Measurements from ENCODE around the gene ING3. TPM values are rescaled to one million over a fixed set of nuclear protein-coding genes. Genes with fewer than 3 reads are reported as not detected.

ING3 gene
- total and polyA plus RNA-seq, 2 of the 8 experiments (the other 6 are each of a cell fraction or from before 2014, with no cell fraction given): 6.0 to 17.7 TPM

DNA sequence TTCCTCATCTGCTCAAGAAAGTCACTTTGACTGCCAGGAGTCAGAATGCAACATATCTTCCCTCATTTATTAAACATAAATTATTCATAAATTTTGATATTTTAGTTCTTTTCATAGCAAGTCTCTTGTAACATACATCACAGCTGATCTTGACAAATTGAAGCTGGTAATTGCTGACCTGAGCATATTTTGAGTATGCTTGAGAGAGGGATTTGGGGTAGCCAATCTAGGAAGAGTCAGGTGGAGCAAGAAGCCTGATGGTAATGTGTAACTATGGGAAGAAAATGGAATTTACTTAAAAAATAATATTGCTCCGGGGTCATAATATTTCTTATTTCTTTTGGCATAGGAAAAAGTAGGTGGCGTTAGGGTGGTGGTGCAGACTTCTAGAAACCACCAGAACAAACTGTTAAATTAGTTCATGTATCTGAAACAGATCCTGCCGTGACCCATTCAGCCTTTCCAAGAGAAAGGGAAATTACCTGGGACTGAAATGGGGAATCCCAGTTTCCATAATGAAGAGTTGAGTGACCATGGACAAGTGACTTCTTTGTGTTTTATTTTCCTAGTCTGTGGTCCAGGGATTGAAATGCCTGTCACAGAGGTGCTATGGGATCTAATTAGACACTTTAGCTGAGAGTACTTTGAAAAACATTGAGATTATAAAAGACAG is 50.8 kb downstream of the ING3 start:
- H3K27me3 ChIP-seq (replicated peaks in 1 of 4; ENCODE audit: control insufficient read depth in 3 of 4, extremely low read depth in 1 of 4, insufficient read depth in 3 of 4, low read length in 3 of 4): no peaks in the 10 kb centered on the region
- no peak overlapping the region for H2BK12ac ChIP-seq (ENCODE audit: low read depth, low read length)
- H2BK20ac ChIP-seq (ENCODE audit: low read length): no peak overlapping the region
- H4K5ac ChIP-seq (ENCODE audit: insufficient read length, low read depth, low read length): no peak overlapping the region
- no peak overlapping the region for H2BK15ac ChIP-seq (ENCODE audit: low read length)
- no peak overlapping the region for H2AFZ ChIP-seq (ENCODE audit: low read length)
- no peak overlapping the region for H3K23ac ChIP-seq (ENCODE audit: insufficient read length)
- H4K8ac ChIP-seq (ENCODE audit: extremely low read depth, insufficient read depth, low read length): no peak overlapping the region
- H3K4ac ChIP-seq (replicated peaks; ENCODE audit: insufficient read length, low read depth, low read length): no peak overlapping the region
- FAIRE-seq (no peak), DNase-seq (ENCODE audit: low read depth in 1 of 2, low spot score in 2 of 2) (no peak)
- no peaks in the 10 kb centered on the region for H3K79me1 ChIP-seq (ENCODE audit: low read depth, low read length)
- no peak overlapping the region for H3K4me2 ChIP-seq (ENCODE audit: insufficient read depth in 1 of 2, low read depth in 2 of 2, low read length in 2 of 2)
- CTCF ChIA-PET (ENCODE audit: partially characterized antibody): interaction anchor here (1.2 to 3.3 kb wide), 3 partner anchors 14 to 98 kb away, joined by 4 to 16 read pairs (median 4); partner anchors contain the start of gene CPED1
- H2BK120ac ChIP-seq (replicated peaks; ENCODE audit: low read depth, low read length): no peak overlapping the region
- no peak overlapping the region for H3K56ac ChIP-seq (replicated peaks; ENCODE audit: insufficient read length, low read depth, low read length)
- POLR2A ChIA-PET (ENCODE audit: partially characterized antibody): no interaction called here
- no peak overlapping the region for H2AK5ac ChIP-seq (ENCODE audit: low read depth, low read length)
- H4K91ac ChIP-seq (replicated peaks; ENCODE audit: insufficient read length, low read length): no peak overlapping the region
- 77% methylated on average over 3 of the region's 3 CpGs; no CpG with 5 or more reads in 1 of the 2 experiments for WGBS, 2 experiments (ENCODE audit: extremely low coverage in 1 of 2, insufficient coverage in 1 of 2, insufficient read length in 1 of 2, insufficient replicate concordance in 2 of 2, low coverage in 1 of 2, low lambda C conversion rate in 2 of 2, missing lambda C conversion rate in 1 of 2)
- H3K14ac ChIP-seq (ENCODE audit: insufficient read length): no peak overlapping the region
- no peaks in the 10 kb centered on the region for H3K9me3 ChIP-seq (ENCODE audit: insufficient read depth in 2 of 2, low read depth in 1 of 2, low read length in 1 of 2)
- H3K79me2 ChIP-seq (ENCODE audit: control insufficient read depth in 1 of 2, insufficient read depth in 2 of 2, low read length in 2 of 2): no peaks in the 10 kb centered on the region
- TF ChIP-seq SIN3A (conservative IDR thresholded peaks at IDR 0.05 in 1 of 2, IDR thresholded peaks at IDR 0.05 in 1 of 2; ENCODE audit: low read depth in 1 of 2, low read length in 2 of 2): no peak
- TF ChIP-seq BCL11A (IDR thresholded peaks at IDR 0.05; ENCODE audit: low read depth in 2 of 2, low read length in 2 of 2): no peak
- TF ChIP-seq MAFK (IDR thresholded peaks at IDR 0.05; ENCODE audit: low read depth, low read length): peak; percentile 56; the same call in 1 of the 2 replicates
- H3K23me2 ChIP-seq (ENCODE audit: low read depth, low read length): no peaks in the 10 kb centered on the region
- no peak overlapping the region for H3K9ac ChIP-seq (replicated peaks in 1 of 4; ENCODE audit: extremely low read depth in 1 of 4, low read depth in 3 of 4, low read length in 3 of 4)
- H3K36me3 ChIP-seq (ENCODE audit: control insufficient read depth in 2 of 4, insufficient read depth in 4 of 4, low read length in 3 of 4): no peaks in the 10 kb centered on the region
- H2BK5ac ChIP-seq (ENCODE audit: low read depth, low read length): no peak overlapping the region
- H3K4me3 ChIP-seq (ENCODE audit: extremely low read depth in 1 of 4, insufficient read depth in 2 of 4, low read depth in 3 of 4, low read length in 4 of 4): no peak overlapping the region
- H3K18ac ChIP-seq (ENCODE audit: extremely low read depth, low read length): no peak overlapping the region
- no peak overlapping the region for H3K27ac ChIP-seq (ENCODE audit: low read depth, low read length)
- H3K4me1 ChIP-seq (replicated peaks in 1 of 4; ENCODE audit: control insufficient read depth in 3 of 4, insufficient read depth in 4 of 4, low read length in 3 of 4): no peaks in the 10 kb centered on the region
- no peaks in the 10 kb centered on the region for H4K20me1 ChIP-seq (replicated peaks in 1 of 2; ENCODE audit: control insufficient read depth in 1 of 2, insufficient read depth in 2 of 2, low read length in 2 of 2)
